Right ventricle myocardium superior (tissue), 1 donor: ENCODE measurements around the gene ATP5IF1. TPM values are rescaled to one million over a fixed set of nuclear protein-coding genes. Genes with fewer than 3 reads are reported as not detected.

Source experiments
- total RNA-seq: library from RNA; stranded (reverse); fragmentation: NEBNext Ultra II Directional; extraction: Animal tissue kit (Norgen Biotek cat#: 25700); gene quantifications from one replicate; pipeline ENCODE4 v1.2.1, GENCODE V29; 2021
- donor health status: DM: no; HTN: yes; CAD: no; lungs with severe emphysema.

The ATP5IF1 gene
- total RNA-seq, 1 donor from 2014 or later = 358 TPM

Other genes starting within 250 kb of the ATP5IF1 start
- gene EYA3, start 147.5 kb upstream of the ATP5IF1 start, total RNA-seq = 16.0 TPM
- 1.9 TPM for gene PTAFR, start 59.4 kb upstream of the ATP5IF1 start, total RNA-seq
- 54.9 TPM for gene DNAJC8, start 3.1 kb upstream of the ATP5IF1 start, total RNA-seq
- 2.6 TPM for gene SESN2, start 23.4 kb downstream of the ATP5IF1 start, total RNA-seq
- 9.7 TPM for gene MED18, start 92.9 kb downstream of the ATP5IF1 start, total RNA-seq
- 14.9 TPM for gene PHACTR4, start 133.6 kb downstream of the ATP5IF1 start, total RNA-seq